ENCODE data around the gene RFPL2.
"Not testable (repeated sequence)": the region's sequence is repeated elsewhere in the genome, so short reads cannot be mapped to it uniquely, and the experiment has no call there.

DNA sequence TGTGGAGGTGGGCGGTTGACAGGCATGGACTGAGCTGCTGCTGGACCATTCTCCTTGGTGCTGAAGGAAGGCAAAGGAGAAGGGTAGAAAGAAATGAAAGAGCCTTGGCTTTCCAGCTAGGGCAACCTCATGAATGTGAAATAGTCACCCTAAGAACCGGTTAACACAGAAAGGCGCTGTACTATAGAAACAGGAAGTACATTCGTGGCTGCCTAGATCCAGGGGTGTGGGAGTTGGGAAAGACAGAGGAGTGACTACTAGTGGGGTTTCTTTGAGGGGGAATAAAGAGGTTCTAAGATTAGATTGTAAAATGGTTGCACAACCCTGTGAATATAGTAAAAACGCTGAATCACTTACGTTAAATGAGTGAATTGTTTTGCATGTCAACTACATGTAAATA lies 53.2 kb downstream of the RFPL2 start:
- not testable (repeated sequence) for TF ChIP-seq CTCF (conservative IDR thresholded peaks at IDR 0.05; ENCODE audit: low read depth, low read length); EZH2phosphoT487 (IDR thresholded peaks at IDR 0.05; ENCODE audit: borderline replicate concordance, low read length)

All from PC-3 (cell line).